GM21526 (cell line): ENCODE data around the gene INTS2.

Source experiments
- ATAC-seq: cut with Tn5 transposase; IDR thresholded peaks from one replicate; pipeline ENCODE4 v1.9.1; 2021; ENCODE audit warnings: moderate library complexity; ENCODE audit not compliant: unreplicated experiment, low FRiP score

The INTS2 gene

GRCh38 chr17:61856035-61856434 is 71.7 kb downstream of the INTS2 start:
- ATAC-seq = no peak

DNA sequence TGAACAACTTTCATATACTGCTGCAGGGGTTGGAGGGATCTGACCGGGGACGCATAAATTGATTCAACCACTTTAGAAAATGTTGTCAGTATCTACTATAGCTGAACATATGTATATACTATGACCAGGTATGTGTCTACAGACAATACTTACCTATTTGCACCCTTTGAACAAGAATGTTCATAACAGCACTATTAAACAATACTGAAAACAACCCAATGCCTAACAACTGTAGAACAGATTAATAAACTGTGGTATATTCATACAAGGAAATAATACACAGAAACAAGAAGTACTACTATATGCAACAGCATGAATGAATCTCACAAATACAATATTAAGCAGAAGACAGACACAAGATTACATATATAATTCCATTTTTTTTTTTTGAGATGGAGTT is 74.9 kb downstream of the INTS2 start:
- ATAC-seq = no peak

GRCh38 chr17:61849674-61850073 is 78.1 kb downstream of the INTS2 start:
- no peak for ATAC-seq

- ATAC-seq = no peak
These were observed 78.9 kb downstream of the INTS2 start for GRCh38 chr17:61848896-61849295.

GRCh38 chr17:61848247-61848646 is 79.5 kb downstream of the INTS2 start:
- no peak for ATAC-seq

DNA sequence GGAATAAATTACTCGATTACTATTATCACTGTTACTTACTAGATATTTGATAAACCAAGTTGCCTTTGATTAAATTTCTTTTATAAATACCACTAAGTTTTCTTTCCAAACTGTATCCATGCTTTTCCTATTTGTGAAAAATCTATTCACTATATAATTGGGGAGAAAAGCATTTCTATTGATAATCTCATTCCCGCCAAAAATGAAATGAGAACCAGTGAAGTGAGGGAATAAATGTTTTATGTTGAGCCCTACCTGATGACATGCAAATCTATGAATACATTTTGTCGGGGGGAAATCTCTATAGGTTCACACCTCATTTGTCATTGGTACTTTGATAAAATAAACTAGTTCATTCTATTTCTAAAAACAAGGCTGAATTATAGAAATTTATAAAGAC is 80.1 kb downstream of the INTS2 start:
- ATAC-seq = no peak

GRCh38 chr17:61846761-61847375 is 80.9 kb downstream of the INTS2 start:
- ATAC-seq = no peak

- no peak for ATAC-seq
These were observed 81.7 kb downstream of the INTS2 start for GRCh38 chr17:61846088-61846487.

DNA sequence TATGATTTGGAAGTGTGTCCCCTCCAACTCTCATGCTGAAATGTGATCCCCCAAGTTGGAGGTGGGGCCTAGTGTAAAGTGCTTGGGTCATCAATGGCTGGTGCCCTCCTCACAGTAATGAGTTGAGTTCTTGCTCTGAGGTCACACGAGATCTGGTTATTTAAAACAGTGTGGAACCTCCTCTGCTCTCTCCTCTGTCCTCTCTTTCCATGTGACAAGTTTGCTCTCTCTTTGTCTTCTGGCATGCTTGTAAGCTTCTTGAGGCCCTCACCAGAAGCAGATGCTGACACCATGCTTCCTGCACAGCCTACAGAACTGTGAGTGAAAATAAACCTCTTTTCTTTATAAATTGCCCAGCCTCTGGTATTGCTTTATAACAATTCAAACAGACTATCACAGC is 84.3 kb downstream of the INTS2 start:
- ATAC-seq = no peak

GRCh38 chr17:61842899-61843298 is 84.9 kb downstream of the INTS2 start:
- no peak for ATAC-seq

DNA sequence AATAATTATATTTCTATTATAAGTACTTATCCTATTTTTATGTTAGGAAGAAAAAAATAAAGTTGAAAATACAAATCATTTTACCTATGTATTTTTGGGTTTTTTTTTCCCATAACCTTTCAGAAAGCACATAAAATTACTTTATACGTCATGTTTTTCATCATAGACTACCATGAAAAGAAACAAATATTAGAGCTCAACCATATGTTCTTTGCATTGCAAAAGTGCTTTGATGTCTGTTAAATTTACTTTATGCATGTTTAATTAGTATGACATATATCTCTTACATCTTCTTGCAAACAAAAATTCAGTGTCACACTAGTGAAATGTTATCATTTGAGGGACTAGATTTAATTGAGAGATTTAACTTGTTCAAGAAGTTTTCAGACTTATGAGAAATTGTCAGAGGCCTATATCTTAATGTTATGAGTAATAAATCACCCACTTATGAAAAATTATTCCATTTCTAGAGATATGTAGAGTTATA is 88.4 kb downstream of the INTS2 start:
- ATAC-seq = no peak

DNA sequence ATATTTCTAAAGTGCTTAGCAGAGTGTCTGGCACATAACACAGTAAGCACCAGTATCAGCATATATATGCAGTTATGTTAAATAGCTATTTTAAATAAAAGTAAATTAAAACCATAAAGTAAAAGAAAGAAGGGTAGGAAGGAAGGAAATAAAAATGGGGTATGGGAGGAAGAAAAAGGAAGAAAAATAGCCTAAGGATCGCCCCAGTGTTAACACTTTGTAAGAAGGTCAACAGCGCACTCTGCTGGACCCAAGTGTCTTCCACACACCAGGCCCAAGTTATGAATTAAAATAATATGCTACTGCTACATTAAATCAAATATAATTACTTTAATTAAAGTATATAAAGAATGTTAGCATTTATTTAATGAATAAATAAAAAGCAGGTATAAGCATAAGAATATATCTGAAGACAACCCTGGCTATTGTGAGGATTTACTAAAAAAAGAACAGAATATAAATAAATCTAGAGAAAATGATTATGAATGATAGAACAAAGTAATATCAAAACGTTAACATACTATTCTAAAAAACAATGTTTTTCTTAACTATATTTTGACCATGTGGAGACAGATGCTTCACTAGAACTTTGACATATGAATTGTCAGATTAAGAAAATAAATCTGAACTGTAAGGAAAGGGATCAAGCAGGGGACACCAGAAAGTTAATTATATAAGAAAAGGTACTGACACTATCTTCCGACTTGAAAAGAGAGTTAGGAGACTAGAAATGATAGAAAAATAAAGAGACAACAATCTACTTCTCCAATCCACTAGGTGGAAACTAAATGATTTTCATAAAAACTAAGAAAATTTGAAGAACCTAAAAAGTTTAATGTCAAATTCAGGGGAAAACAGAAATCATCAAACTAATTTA is 90.4 kb downstream of the INTS2 start:
- ATAC-seq = no peak

- no peak for ATAC-seq
These were observed 91.3 kb downstream of the INTS2 start for GRCh38 chr17:61836266-61837174.

- no peak for ATAC-seq
These were observed 92.2 kb downstream of the INTS2 start for GRCh38 chr17:61835606-61836005.

DNA sequence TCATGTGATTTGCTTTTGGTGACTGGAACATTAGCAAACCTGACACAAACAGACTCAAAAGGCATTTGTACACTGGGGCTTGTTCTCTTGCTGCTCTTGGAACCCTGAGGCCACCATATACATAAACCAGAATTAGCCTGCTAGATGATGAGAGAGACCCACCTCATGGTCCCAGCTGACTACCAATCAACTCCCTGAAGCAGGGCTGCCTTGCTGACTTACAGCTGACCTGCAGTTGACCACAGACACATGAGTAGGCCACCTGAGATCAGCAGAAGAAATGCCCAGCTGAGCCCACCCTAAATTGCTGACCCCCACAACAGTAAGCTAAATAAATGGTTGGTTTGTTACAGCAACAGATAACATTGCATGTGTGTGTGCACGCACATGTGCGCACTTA is 93.2 kb downstream of the INTS2 start:
- ATAC-seq = no peak

- ATAC-seq = no peak
These were observed 94.1 kb downstream of the INTS2 start for GRCh38 chr17:61833536-61834193.

GRCh38 chr17:61832463-61832862 is 95.3 kb downstream of the INTS2 start:
- ATAC-seq = no peak

DNA sequence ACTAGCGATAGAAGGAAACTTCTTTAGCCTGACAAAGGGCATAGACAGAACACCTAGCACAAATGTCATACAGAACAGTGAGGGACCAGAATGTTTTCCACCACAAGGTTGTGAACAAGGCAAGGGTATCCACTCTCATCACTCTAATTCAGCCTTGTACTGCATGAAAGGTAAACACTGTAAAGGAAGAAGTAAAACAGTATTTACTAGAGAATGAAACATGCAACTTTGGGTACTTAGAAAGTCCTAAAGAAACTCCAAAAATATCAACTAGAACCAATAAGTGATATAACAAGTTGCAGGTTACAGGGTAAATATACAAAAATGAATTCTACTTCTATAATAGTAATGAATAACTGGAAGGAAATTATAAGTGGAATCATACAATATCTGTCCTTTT is 96.7 kb downstream of the INTS2 start:
- no peak for ATAC-seq

DNA sequence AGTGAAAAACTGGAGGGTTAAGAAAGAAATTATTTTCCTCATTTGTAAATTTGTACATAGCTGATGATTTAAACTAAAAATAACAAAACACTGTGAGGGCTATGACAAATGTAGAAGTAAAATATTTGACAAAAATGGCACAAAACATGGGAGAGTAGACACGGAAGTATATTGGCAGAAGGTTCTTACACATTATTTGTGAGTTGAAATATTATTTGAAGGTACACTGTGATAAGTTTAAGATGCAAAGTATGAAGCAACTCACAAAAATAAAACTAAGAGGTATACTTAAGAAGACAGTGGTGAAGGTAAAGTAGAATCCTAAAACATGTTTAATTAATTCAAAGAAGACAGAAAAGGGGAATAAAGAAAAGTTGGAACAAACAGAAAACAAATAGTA is 99.1 kb downstream of the INTS2 start:
- no peak for ATAC-seq

GRCh38 chr17:61827649-61828395 is 100.0 kb downstream of the INTS2 start:
- ATAC-seq = no peak
